Ramos (cell line): ENCODE results near the gene ADGRB2.

Source experiments
- in situ Hi-C: fragments of 300-500 bp; cut with MboI; formaldehyde crosslinking; loops from one replicate; pipeline ENCODE4 v1.14.3; 2022; ENCODE audit warnings: low sequenced_read_pairs; ENCODE audit not compliant: unreplicated experiment

ADGRB2 gene

DNA sequence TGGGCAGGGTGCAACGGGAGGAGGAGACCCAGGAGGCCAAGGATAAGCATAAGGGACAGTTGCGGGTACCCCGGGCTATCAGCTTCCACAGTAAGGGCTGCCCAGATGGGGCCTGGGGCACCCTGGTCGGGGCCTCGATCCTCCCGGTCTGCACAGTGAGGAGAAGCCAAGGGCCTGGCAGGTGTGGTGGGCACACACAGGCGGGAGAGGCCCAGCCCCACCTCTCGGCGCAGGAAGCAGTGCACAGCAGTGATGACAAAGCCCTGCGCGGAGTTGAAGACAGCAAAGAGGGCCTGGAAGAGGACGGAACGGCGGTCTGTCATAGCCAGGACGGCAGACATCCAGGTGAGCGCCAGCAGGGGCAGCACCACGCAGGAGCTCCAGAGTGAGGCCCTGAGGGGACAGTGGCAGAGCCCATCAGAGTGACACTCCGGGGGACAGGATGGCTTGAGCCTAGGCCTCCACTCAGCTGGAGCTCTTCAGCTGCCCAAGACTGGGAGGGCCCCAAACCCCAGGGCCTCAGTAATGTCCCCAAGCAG is 31.3 kb downstream of the ADGRB2 start:
- in situ Hi-C loops, result no loop called here

DNA sequence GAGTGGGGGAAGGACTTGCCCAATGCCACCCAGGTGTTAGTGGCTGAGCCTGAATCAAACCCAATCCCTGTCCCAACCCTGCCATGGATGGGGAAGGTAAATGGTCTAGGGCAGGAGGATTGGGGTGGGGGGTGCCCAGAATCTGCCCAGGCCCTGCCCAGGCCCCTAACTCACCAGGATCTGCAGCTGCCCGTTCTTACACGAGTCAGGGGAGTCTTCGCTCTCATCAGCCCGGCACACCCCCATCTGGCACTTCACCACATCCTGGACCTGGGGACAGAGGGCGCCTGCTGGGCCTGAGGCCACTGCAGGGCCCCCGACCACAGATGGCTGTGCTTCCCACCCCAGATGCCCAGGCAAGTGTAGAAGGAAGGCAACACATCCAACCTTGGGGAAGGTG is 31.8 kb downstream of the ADGRB2 start:
- in situ Hi-C loops, result no loop called here

DNA sequence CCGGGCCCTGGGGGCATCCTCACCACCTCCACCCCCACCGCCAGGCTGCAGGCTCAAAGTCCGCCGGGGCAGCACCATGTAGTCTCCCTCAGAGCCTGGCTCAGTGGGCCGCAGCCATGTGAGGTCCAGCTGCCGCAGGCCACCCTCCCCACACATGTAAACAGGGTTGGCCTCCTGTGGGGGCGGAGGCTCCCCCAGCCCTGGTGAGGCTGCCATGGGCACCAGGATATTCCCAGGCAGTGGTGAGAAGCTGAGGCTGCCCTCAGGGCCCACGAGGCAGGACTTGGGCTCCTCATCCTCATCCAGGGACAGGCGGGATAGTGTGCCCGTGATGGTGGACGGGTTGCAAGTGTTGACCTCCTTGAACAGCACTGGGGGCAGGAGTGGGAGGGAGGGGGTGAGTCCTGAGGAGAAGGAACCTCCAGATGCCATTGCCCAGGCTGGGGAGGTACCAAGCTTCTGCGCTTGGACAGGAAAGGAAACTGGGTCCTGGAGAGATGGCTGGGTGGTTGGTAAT is 33.0 kb downstream of the ADGRB2 start:
- in situ Hi-C loops, result no loop called here

DNA sequence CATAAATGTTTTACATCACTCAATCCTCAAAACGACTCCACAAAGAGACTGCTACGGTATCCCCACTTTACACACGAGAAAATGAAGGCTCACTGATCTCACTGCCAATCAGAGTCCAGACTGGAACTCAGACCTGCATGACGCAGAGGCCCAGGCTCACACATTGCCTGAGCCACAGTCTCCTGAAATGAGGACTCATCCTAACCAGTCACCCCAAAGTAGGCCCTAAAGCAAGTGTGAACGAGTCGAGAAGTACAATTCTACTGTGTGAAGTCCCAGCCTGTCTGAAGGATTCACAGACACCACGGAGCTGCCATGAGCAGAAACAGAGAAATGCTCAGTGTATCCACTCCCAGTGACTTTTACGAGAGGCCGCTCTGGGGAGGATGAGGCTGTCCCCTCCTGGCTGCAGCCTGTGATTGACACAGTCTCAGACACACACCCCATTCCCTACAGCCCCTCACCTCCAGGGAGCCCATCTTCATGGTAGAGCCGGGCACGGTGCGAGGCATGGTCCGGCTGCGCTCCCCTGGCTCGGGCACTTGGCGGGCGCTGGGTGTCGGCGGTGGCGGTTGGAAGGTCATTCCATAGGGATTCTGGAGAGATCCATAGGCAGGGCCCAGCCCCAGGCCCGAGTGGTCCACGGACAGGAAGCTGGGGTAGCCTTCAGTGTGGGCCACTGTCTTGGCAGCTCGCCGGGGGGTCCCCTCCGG is 33.6 kb downstream of the ADGRB2 start:
- in situ Hi-C loops, result no loop called here

DNA sequence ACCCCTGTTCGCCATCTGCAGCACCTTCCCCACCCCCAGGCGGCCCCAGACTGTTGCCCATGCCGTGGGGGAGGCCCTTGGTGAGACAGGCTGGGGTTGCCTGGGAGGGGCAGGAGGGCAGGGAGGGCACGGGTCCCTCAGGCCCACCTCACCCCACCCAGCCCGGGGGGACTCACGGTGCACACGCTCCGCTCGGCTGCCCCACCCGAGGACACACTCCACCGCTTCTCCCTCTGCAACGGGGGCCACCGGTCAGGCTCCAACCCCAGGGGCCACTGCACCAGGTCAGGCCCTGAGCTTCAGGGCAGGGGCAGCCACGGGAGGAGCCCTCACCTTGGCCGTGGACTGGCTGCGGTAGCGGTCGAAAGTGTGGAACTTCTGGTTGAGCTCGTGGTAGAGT is 36.3 kb downstream of the ADGRB2 start:
- in situ Hi-C loops, result no loop called here

DNA sequence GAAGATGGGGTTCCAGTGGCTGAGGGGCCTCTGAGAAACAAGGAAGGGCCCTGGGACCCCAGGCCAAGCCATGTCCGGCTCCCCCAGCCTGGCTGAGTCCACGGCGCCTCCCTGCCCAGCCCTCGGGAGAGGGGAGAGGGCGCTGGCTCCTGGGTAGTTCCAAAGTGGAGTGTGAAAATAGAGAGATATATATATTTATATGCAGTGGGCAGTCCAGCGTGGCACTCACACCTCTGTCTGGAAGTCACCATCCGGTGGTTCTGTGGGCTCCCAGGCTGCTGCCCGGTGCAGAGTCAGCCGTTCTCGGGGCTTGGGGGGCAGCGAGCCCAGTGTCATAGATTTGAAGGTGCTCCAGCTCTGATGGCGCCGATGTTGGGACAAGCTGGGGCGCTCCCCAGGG is 36.9 kb downstream of the ADGRB2 start:
- in situ Hi-C loops, result no loop called here

DNA sequence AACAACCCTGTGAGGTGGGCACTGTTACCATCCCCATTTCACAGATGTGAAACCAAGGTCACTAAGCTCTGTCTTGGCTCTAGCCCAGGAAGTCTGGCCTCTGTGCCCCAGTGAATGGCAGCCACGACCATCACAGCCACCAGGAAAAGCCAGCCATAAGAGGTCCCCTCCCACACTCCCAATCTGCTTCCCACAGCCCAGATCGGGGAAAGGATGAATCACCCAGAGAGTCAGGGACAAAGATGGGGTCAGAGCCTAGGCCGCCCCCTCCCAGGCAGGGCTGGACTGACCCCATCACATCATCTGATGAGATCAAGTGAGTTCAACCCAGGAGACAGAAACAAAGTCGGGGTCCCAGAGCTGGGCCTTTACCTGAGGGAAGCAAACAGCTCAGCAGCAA is 37.4 kb downstream of the ADGRB2 start:
- in situ Hi-C loops, result no loop called here

- in situ Hi-C loops, result no loop called here
Observed at GRCh38 chr1:31725777-31726535, 38.2 kb downstream of the ADGRB2 start.

- in situ Hi-C loops, result no loop called here
Observed at GRCh38 chr1:31725134-31725533, 39.0 kb downstream of the ADGRB2 start.

DNA sequence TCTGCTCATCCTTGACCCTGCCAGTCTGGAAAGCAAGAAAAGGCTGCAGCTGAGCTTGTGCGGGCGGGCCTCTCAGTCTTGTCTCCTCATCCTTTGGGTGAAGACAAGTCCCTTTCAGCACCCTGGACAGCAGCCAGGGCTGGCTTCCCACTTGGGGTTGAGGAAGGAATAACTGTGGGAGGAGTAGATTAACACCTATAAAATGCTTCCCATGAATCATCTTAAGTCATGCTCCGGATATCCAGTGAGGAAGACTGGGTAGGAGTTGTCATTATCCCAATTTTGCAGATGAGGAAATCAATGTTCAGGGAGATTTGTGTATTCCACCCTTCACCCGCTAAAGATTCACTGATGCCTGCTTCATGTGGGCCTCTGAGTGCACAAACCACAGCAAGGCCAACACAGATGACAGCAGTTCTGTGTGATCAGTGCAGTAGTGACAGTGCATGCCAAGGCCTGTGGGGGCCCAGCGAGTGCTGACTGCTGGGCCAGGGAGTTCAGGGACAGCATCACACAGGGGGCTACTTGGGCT is 40.2 kb downstream of the ADGRB2 start:
- in situ Hi-C loops, result no loop called here

GRCh38 chr1:31718327-31718897 is 45.7 kb downstream of the ADGRB2 start:
- in situ Hi-C loops, result no loop called here

- in situ Hi-C loops, result no loop called here
Observed at GRCh38 chr1:31717341-31717740, 46.8 kb downstream of the ADGRB2 start.

- in situ Hi-C loops, result no loop called here
Observed at GRCh38 chr1:31715873-31716220, 48.3 kb downstream of the ADGRB2 start.

- in situ Hi-C loops, result no loop called here
Observed at GRCh38 chr1:31715087-31715872, 48.9 kb downstream of the ADGRB2 start.

GRCh38 chr1:31714442-31715086 is 49.6 kb downstream of the ADGRB2 start:
- in situ Hi-C loops, result no loop called here

- in situ Hi-C loops, result no loop called here
Observed at GRCh38 chr1:31712630-31713029, 51.5 kb downstream of the ADGRB2 start.

DNA sequence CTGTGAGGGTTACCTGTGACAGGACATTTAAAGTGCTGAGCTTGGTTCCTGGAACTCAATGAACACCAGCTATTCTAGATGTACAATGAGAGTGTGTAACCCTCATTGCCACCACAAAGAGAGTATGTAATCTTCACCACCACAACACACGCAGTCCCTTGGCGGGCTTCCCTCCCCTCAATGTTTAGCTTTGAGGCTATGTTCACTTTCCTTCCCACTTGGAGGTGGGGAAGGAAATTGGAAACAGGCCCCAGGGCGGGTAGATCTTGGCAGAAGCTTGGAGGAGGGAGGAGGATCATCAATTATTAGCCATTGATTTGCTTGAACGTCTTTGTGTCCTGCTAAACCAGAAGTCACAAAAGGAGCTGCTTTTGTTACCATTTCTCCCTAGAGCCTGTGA is 52.1 kb downstream of the ADGRB2 start:
- in situ Hi-C loops, result no loop called here

- in situ Hi-C loops, result no loop called here
Observed at GRCh38 chr1:31708324-31708723, 55.8 kb downstream of the ADGRB2 start.

- in situ Hi-C loops, result no loop called here
Observed at GRCh38 chr1:31707711-31708110, 56.4 kb downstream of the ADGRB2 start.
